SK-N-SH treated with all-trans-retinoic acid at 6 μM for 48 hours (cell line): ENCODE results near the gene TEKT3.

Source experiments
- ATAC-seq: fragments of 200-7000 bp; cut with Tn5 transposase; 3 replicates; pipeline ENCODE4 v1.9.1; 2020; ENCODE audit warnings: mild to moderate bottlenecking, moderate library complexity
- ARNTL ChIP-seq: fragments of 450-650 bp; formaldehyde crosslinking; IDR thresholded peaks from 2 replicates; pipeline ENCODE4 v1.5.0; 2020; ENCODE audit warnings: low read depth, mild to moderate bottlenecking, moderate library complexity, borderline replicate concordance
- BACH2 ChIP-seq: fragments of 250-450 bp; sonication (Bioruptor Pico); IDR thresholded peaks from 2 replicates; pipeline ENCODE4 v1.9.0; 2021; ENCODE audit warnings: mild to moderate bottlenecking, borderline replicate concordance
- CSDC2 ChIP-seq: fragments of 250-450 bp; sonication (Bioruptor Pico); IDR thresholded peaks from 2 replicates; pipeline ENCODE4 v1.5.0; 2020; ENCODE audit warnings: mild to moderate bottlenecking, moderate library complexity
- CSRNP3 ChIP-seq: fragments of 250-450 bp; sonication (Bioruptor Pico); IDR thresholded peaks from 2 replicates; pipeline ENCODE4 v1.5.1; 2021; ENCODE audit warnings: mild to moderate bottlenecking, moderate library complexity
- ESRRG ChIP-seq: fragments of 250-450 bp; sonication (Bioruptor Pico); IDR thresholded peaks from 2 replicates; pipeline ENCODE4 v1.6.1; 2021; ENCODE audit warnings: mild to moderate bottlenecking
- GLIS3 ChIP-seq: fragments of 250-450 bp; sonication (Bioruptor Pico); IDR thresholded peaks from 2 replicates; pipeline ENCODE4 v1.5.0; 2020; ENCODE audit warnings: mild to moderate bottlenecking, moderate library complexity
- ISL1 ChIP-seq: fragments of 250-450 bp; sonication (Bioruptor Pico); IDR thresholded peaks from 2 replicates; pipeline ENCODE4 v2.1.2; 2022; ENCODE audit warnings: mild to moderate bottlenecking, moderate library complexity
- OSR1 ChIP-seq: fragments of 250-450 bp; sonication (Bioruptor Pico); IDR thresholded peaks from 2 replicates; pipeline ENCODE4 v1.8.0; 2022; ENCODE audit warnings: moderate library complexity, mild to moderate bottlenecking, inconsistent platforms
- PATZ1 ChIP-seq: fragments of 250-450 bp; sonication (Bioruptor Pico); IDR thresholded peaks from 2 replicates; pipeline ENCODE4 v1.8.0; 2020; ENCODE audit warnings: mild to moderate bottlenecking, moderate library complexity, borderline replicate concordance
- POU6F1 ChIP-seq: fragments of 250-450 bp; sonication (Bioruptor Pico); IDR thresholded peaks from 2 replicates; pipeline ENCODE4 v1.8.0; 2021; ENCODE audit warnings: low read depth, mild to moderate bottlenecking, moderate library complexity, borderline replicate concordance
- PPARA ChIP-seq: fragments of 250-450 bp; sonication (Bioruptor Pico); IDR thresholded peaks from 2 replicates; pipeline ENCODE4 v1.5.0; 2020; ENCODE audit warnings: mild to moderate bottlenecking, borderline replicate concordance
- RARB ChIP-seq: fragments of 250-450 bp; sonication (Bioruptor Pico); IDR thresholded peaks from 2 replicates; pipeline ENCODE4 v1.8.0; 2021; ENCODE audit warnings: mild to moderate bottlenecking, moderate library complexity
- SNAI2 ChIP-seq: fragments of 250-450 bp; sonication (Bioruptor Pico); IDR thresholded peaks from 2 replicates; pipeline ENCODE4 v1.5.0; 2020; ENCODE audit warnings: mild to moderate bottlenecking, moderate library complexity
- TCF4 ChIP-seq: fragments of 250-450 bp; sonication (Bioruptor Pico); IDR thresholded peaks from 2 replicates; pipeline ENCODE4 v1.8.0; 2021; ENCODE audit warnings: mild to moderate bottlenecking, moderate library complexity, borderline replicate concordance
- TOX ChIP-seq: fragments of 250-450 bp; sonication (Bioruptor Pico); IDR thresholded peaks from 2 replicates; pipeline ENCODE4 v1.8.0; 2021; ENCODE audit warnings: mild to moderate bottlenecking, moderate library complexity, borderline replicate concordance
- TSHZ2 ChIP-seq: fragments of 250-450 bp; sonication (Bioruptor Pico); IDR thresholded peaks from 2 replicates; pipeline ENCODE4 v1.5.0; 2020; ENCODE audit warnings: mild to moderate bottlenecking, moderate library complexity
- ZC3H10 ChIP-seq: fragments of 250-450 bp; sonication (Bioruptor Pico); IDR thresholded peaks from 2 replicates; pipeline ENCODE4 v1.5.1; 2021; ENCODE audit warnings: mild to moderate bottlenecking, moderate library complexity
- ZFP3 ChIP-seq: fragments of 250-450 bp; sonication (Bioruptor Pico); IDR thresholded peaks from 2 replicates; pipeline ENCODE4 v1.5.0; 2020; ENCODE audit warnings: mild to moderate bottlenecking, moderate library complexity
- ZFP30 ChIP-seq: fragments of 450-650 bp; formaldehyde crosslinking; IDR thresholded peaks from 2 replicates; pipeline ENCODE4 v1.5.0; 2022; ENCODE audit warnings: mild to moderate bottlenecking, moderate library complexity
- ZNF565 ChIP-seq: fragments of 450-650 bp; formaldehyde crosslinking; conservative IDR thresholded peaks from 2 replicates; pipeline ENCODE4 v1.5.0; 2020; ENCODE audit warnings: low read depth, mild to moderate bottlenecking, moderate library complexity
- ZNF70 ChIP-seq: fragments of 450-650 bp; formaldehyde crosslinking; IDR thresholded peaks from 2 replicates; pipeline ENCODE4 v1.5.0; 2020; ENCODE audit warnings: mild to moderate bottlenecking, moderate library complexity
- ZNF8 ChIP-seq: fragments of 450-650 bp; formaldehyde crosslinking; IDR thresholded peaks from 2 replicates; pipeline ENCODE4 v1.5.0; 2020; ENCODE audit warnings: mild to moderate bottlenecking, moderate library complexity

Gene TEKT3

GRCh38 chr17:15301845-15302244, 39.6 kb downstream of the TEKT3 start:
- no peak for TF ChIP-seq OSR1 (CRISPR knock-in tag)
- no peak for TF ChIP-seq CSDC2 (CRISPR knock-in tag)
- no peak for TF ChIP-seq ESRRG
- no peak for TF ChIP-seq PPARA
- TF ChIP-seq ZFP30 (CRISPR knock-in tag): no peak
- no peak for TF ChIP-seq ARNTL (CRISPR knock-in tag)
- no peak for TF ChIP-seq RARB
- TF ChIP-seq ZFP3: no peak
- no peak for TF ChIP-seq BACH2
- TF ChIP-seq ZNF8 (CRISPR knock-in tag): no peak
- no peak for TF ChIP-seq CSRNP3 (CRISPR knock-in tag)
- TF ChIP-seq ZNF70 (CRISPR knock-in tag): no peak
- no peak for TF ChIP-seq TCF4 (CRISPR knock-in tag)
- no peak for TF ChIP-seq PATZ1 (CRISPR knock-in tag)
- no peak for TF ChIP-seq POU6F1 (CRISPR knock-in tag)
- no peak for TF ChIP-seq GLIS3 (CRISPR knock-in tag)
- TF ChIP-seq ZNF565: no peak
- ATAC-seq: no peak

- ATAC-seq: peak; percentile 40; the same call in 2 of the 3 replicates
- no peak for TF ChIP-seq POU6F1 (CRISPR knock-in tag)
- TF ChIP-seq ZFP30 (CRISPR knock-in tag): no peak
These were observed 43.2 kb downstream of the TEKT3 start for GRCh38 chr17:15298176-15298575.

- ATAC-seq: no peak; the same call in 2 of the 3 replicates
- no peak for TF ChIP-seq SNAI2
- no peak for TF ChIP-seq ZFP30 (CRISPR knock-in tag)
- no peak for TF ChIP-seq CSDC2 (CRISPR knock-in tag)
- no peak for TF ChIP-seq OSR1 (CRISPR knock-in tag)
- TF ChIP-seq ZNF565: no peak
- peak; percentile 72 for TF ChIP-seq TCF4 (CRISPR knock-in tag)
- no peak for TF ChIP-seq CSRNP3 (CRISPR knock-in tag)
- no peak for TF ChIP-seq ARNTL (CRISPR knock-in tag)
- TF ChIP-seq TOX (CRISPR knock-in tag): no peak
- no peak for TF ChIP-seq ZC3H10
- no peak for TF ChIP-seq ZFP3
- no peak for TF ChIP-seq GLIS3 (CRISPR knock-in tag)
- peak; percentile 56; the same call in 1 of the 2 replicates for TF ChIP-seq TSHZ2 (CRISPR knock-in tag)
- no peak for TF ChIP-seq PPARA
- TF ChIP-seq ZNF70 (CRISPR knock-in tag): no peak
- peak; percentile 39; the same call in 1 of the 2 replicates for TF ChIP-seq ISL1
- no peak for TF ChIP-seq PATZ1 (CRISPR knock-in tag)
- TF ChIP-seq ZNF8 (CRISPR knock-in tag): no peak
- TF ChIP-seq ESRRG: no peak
- no peak for TF ChIP-seq BACH2
- no peak for TF ChIP-seq POU6F1 (CRISPR knock-in tag)
- no peak for TF ChIP-seq RARB
These were observed 47.8 kb downstream of the TEKT3 start for GRCh38 chr17:15293558-15293957.
